Keratinocyte (primary cell): Measurements from ENCODE around the gene SNX30. TPM values are rescaled to one million over a fixed set of nuclear protein-coding genes. Genes with fewer than 3 reads are reported as not detected.

Source experiments
- DNase-seq: peaks from one replicate; pipeline ENCODE4 v3.0.0-alpha.2; 2011; ENCODE audit warnings: low read depth, missing footprints, low spot score
- FAIRE-seq: peaks from 2 replicates; lab custom pipeline; 2011; peaks lifted over from hg19 to GRCh38; lab: Jason Lieb, UNC
- H2AFZ ChIP-seq: 2 replicates; pipeline ENCODE4 v1.6.0; 2012; ENCODE audit warnings: low read length, control low read depth, inconsistent platforms; ENCODE audit not compliant: control insufficient read depth
- H3K27ac ChIP-seq: 2 replicates; pipeline ENCODE4 v1.5.1; 2011; ENCODE audit warnings: low read length; ENCODE audit not compliant: control insufficient read depth, insufficient read depth
- H3K27me3 ChIP-seq: 3 replicates; pipeline ENCODE4 v1.6.0; 2011; ENCODE audit warnings: low read length; ENCODE audit not compliant: control insufficient read depth, insufficient read depth; ENCODE audit errors: extremely low read depth
- H3K36me3 ChIP-seq, 2 experiments: 2 replicates in 1 of 2; 3 replicates in 1 of 2; pipeline ENCODE4 v1.5.1; 2011; ENCODE audit warnings: low read length in 2 of 2, mild to moderate bottlenecking in 1 of 2; ENCODE audit not compliant: control insufficient read depth in 2 of 2, insufficient read depth in 2 of 2; ENCODE audit errors: extremely low read depth in 1 of 2
- H3K4me1 ChIP-seq: 3 replicates; pipeline ENCODE4 v1.5.1; 2011; ENCODE audit warnings: low read length; ENCODE audit not compliant: control insufficient read depth, insufficient read depth; ENCODE audit errors: extremely low read depth
- H3K4me2 ChIP-seq: 3 replicates; pipeline ENCODE4 v1.6.0; 2011; ENCODE audit warnings: low read depth, low read length; ENCODE audit not compliant: control insufficient read depth, insufficient read depth; ENCODE audit errors: extremely low read depth
- H3K4me3 ChIP-seq, 3 experiments: fragments of 200-600 bp in 1 of 3; sonication (generic) in 1 of 3; 2 replicates in 2 of 3; 3 replicates in 1 of 3; pipeline ENCODE4 v1.5.1; 2011 to 2016; ENCODE audit warnings: low read length in 3 of 3, mild to moderate bottlenecking in 3 of 3, control low read depth in 2 of 3, inconsistent platforms in 1 of 3, low read depth in 1 of 3, mixed read lengths in 1 of 3, mixed run types in 1 of 3, moderate library complexity in 1 of 3; ENCODE audit not compliant: control insufficient read depth in 2 of 3, insufficient read depth in 2 of 3; ENCODE audit errors: extremely low read depth in 1 of 3
- H3K79me2 ChIP-seq: 2 replicates; pipeline ENCODE4 v1.6.0; 2012; ENCODE audit warnings: low read length; ENCODE audit not compliant: control insufficient read depth, insufficient read depth
- H3K9ac ChIP-seq: 3 replicates; pipeline ENCODE4 v1.6.0; 2011; ENCODE audit warnings: low read length; ENCODE audit not compliant: control insufficient read depth, insufficient read depth; ENCODE audit errors: extremely low read depth
- H3K9me1 ChIP-seq: 3 replicates; pipeline ENCODE4 v1.6.0; 2011; ENCODE audit warnings: low read length; ENCODE audit not compliant: control insufficient read depth, insufficient read depth; ENCODE audit errors: extremely low read depth
- H3K9me3 ChIP-seq: 2 replicates; pipeline ENCODE4 v1.5.1; 2012; ENCODE audit warnings: low read depth, low read length; ENCODE audit not compliant: control insufficient read depth
- H4K20me1 ChIP-seq: 3 replicates; pipeline ENCODE4 v1.6.0; 2011; ENCODE audit warnings: low read length; ENCODE audit not compliant: control insufficient read depth, insufficient read depth; ENCODE audit errors: extremely low read depth
- CTCF ChIP-seq, 3 experiments: IDR thresholded peaks in 1 of 3; conservative IDR thresholded peaks in 1 of 3; optimal IDR thresholded peaks in 1 of 3; 2 replicates in 2 of 3; 3 replicates in 1 of 3; pipeline versions ENCODE3 to v1.5.1; 2011; ENCODE audit warnings: low read length in 3 of 3, mild to moderate bottlenecking in 3 of 3, moderate library complexity in 2 of 3, control low read depth in 1 of 3, inconsistent platforms in 1 of 3; ENCODE audit not compliant: insufficient read depth in 2 of 3; ENCODE audit errors: extremely low read depth in 1 of 3
- EZH2 ChIP-seq: IDR thresholded peaks from one replicate; pipeline ENCODE4 v1.6.1; 2012; ENCODE audit warnings: inconsistent platforms, mild to moderate bottlenecking, low read length, moderate library complexity
- dilution Hi-C: fragments of 300-500 bp; cut with MboI; formaldehyde crosslinking; loops from one replicate; pipeline ENCODE4 v1.7.0; 2020; ENCODE audit warnings: low sequenced_read_pairs; ENCODE audit not compliant: extremely low pct_ligation_motif_present
- polyA plus RNA-seq, 5 experiments: library from polyadenylated mRNA; depleted of rRNA in 3 of 5; stranded (reverse) in 3 of 5; stranded (forward) in 1 of 5; unstranded in 1 of 5; fragments of >200 nt; gene quantifications; 1 replicate in 1 of 5; 2 replicates in 3 of 5; 3 replicates in 1 of 5; pipeline versions ENCODE4 v1.2.1 to v1.2.3, GENCODE V29; 2011 to 2012; ENCODE audit warnings: missing spikeins in 2 of 5, low read depth in 1 of 5, low replicate concordance in 1 of 5

SNX30 gene
- polyA plus RNA-seq, 1 donor (not counting 4 experiments of a cell fraction or from before 2014, with no cell fraction given) = 9.0 TPM

DNA sequence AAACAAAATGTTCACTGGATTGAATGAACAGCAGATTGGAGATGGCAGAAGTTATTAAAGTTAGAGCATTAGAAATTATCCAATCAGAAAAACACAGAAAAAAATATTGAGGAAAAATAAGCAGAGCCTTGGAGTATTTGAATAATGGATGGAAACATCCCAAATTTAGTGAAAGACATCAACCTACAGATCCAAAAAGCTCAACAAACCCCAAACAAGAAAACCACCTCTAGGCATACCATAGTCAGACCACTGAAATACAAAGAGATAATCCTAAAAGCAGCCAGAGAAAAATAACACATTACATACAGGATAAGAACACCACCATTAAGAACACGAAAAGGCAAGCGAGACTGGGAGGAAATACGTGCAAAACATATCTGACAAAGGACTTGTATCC lies 37.9 kb upstream of the SNX30 start:
- no peaks in the 10 kb centered on the region for H4K20me1 ChIP-seq
- no peak overlapping the region for H3K4me2 ChIP-seq
- H3K9me1 ChIP-seq = no peaks in the 10 kb centered on the region
- H3K36me3 ChIP-seq = peaks cover 0 to 2% of the 10 kb centered on the region in 2 experiments
- FAIRE-seq = no peak
- TF ChIP-seq EZH2 (no peak), CTCF (optimal IDR thresholded peaks at IDR 0.05 in 1 of 3, IDR thresholded peaks at IDR 0.05 in 1 of 3, conservative IDR thresholded peaks at IDR 0.05 in 1 of 3; ENCODE audit: extremely low read depth in 1 of 3, insufficient read depth in 2 of 3, low read length in 3 of 3) (no peak)
- H3K79me2 ChIP-seq = peaks cover 16% of the 10 kb centered on the region
- no peak overlapping the region for H3K9ac ChIP-seq
- H2AFZ ChIP-seq = no peak overlapping the region
- H3K27me3 ChIP-seq = no peaks in the 10 kb centered on the region
- H3K4me1 ChIP-seq = peaks cover 4% of the 10 kb centered on the region
- no peak for DNase-seq
- H3K27ac ChIP-seq = no peak overlapping the region
- dilution Hi-C loops = no loop called here
- H3K9me3 ChIP-seq = no peaks in the 10 kb centered on the region
- H3K4me3 ChIP-seq = no peak overlapping the region

- Histone ChIP-seq H3K4me3 (peak within 1 kb of the TSS; percentile 90 to 96 (median 95)), H3K79me2 (peaks cover 13% of the 10 kb centered on the region), H4K20me1 (no peaks in the 10 kb centered on the region), H2AFZ (peak within 1 kb of the TSS; percentile 99), H3K27me3 (no peaks in the 10 kb centered on the region), H3K4me2 (peak within 1 kb of the TSS; percentile 88), H3K9me1 (no peaks in the 10 kb centered on the region), H3K4me1 (peaks cover 4% of the 10 kb centered on the region), H3K27ac (peak within 1 kb of the TSS; percentile 84), H3K9me3 (no peaks in the 10 kb centered on the region), H3K36me3 (no peaks in the 10 kb centered on the region), H3K9ac (peak within 1 kb of the TSS; percentile 90)
- peak; percentile 75 for DNase-seq
- TF ChIP-seq CTCF (optimal IDR thresholded peaks at IDR 0.05 in 1 of 3, IDR thresholded peaks at IDR 0.05 in 1 of 3, conservative IDR thresholded peaks at IDR 0.05 in 1 of 3; ENCODE audit: extremely low read depth in 1 of 3, insufficient read depth in 2 of 3, low read length in 3 of 3) (peak in 1 of 3 experiments; percentile 56), EZH2 (no peak)
- FAIRE-seq = no peak
- dilution Hi-C loops = no loop called here
Measured at GRCh38 chr9:112717661-112718331, 32.8 kb upstream of the SNX30 start, which contains the start of gene INIP. TSS of gene INIP (minus strand) at chr9:112718117. CDS start at chr9:112716485, 1,632 bp downstream.
